Measurements from ENCODE around the gene TMEM132D.
"Not testable (repeated sequence)": the region's sequence is repeated elsewhere in the genome, so short reads cannot be mapped to it uniquely, and the experiment has no call there.

Gene TMEM132D

GRCh38 chr12:129193263-129193871, 710.5 kb downstream of the TMEM132D start:
- H3K36me3 ChIP-seq (ENCODE audit: control insufficient read depth, insufficient read depth, low read length) = no peaks in the 10 kb centered on the region
- no peaks in the 10 kb centered on the region for H3K9me3 ChIP-seq (ENCODE audit: control insufficient read depth, low read length)
- no peak overlapping the region for H3K9ac ChIP-seq (ENCODE audit: low read length)
- no peaks in the 10 kb centered on the region for H3K27me3 ChIP-seq (ENCODE audit: control insufficient read depth, insufficient read depth, low read length)
- no peaks in the 10 kb centered on the region for H3K4me1 ChIP-seq (ENCODE audit: control insufficient read depth, insufficient read depth, low read length)
- H3K4me3 ChIP-seq (ENCODE audit: low read length) = no peak overlapping the region

- Histone ChIP-seq H3K27me3 (ENCODE audit: control insufficient read depth, insufficient read depth, low read length) (no peaks in the 10 kb centered on the region), H3K4me1 (ENCODE audit: control insufficient read depth, insufficient read depth, low read length) (no peaks in the 10 kb centered on the region), H3K9ac (ENCODE audit: low read length) (no peak overlapping the region), H3K4me3 (ENCODE audit: low read length) (no peak overlapping the region), H3K9me3 (ENCODE audit: control insufficient read depth, low read length) (no peaks in the 10 kb centered on the region), H3K36me3 (ENCODE audit: control insufficient read depth, insufficient read depth, low read length) (no peaks in the 10 kb centered on the region)
Observed at GRCh38 chr12:129190827-129191226, 713.0 kb downstream of the TMEM132D start.

- H3K9ac ChIP-seq (ENCODE audit: low read length); H3K4me3 ChIP-seq (ENCODE audit: low read length); H3K4me1 ChIP-seq (ENCODE audit: control insufficient read depth, insufficient read depth, low read length); H3K9me3 ChIP-seq (ENCODE audit: control insufficient read depth, low read length); H3K36me3 ChIP-seq (ENCODE audit: control insufficient read depth, insufficient read depth, low read length); H3K27me3 ChIP-seq (ENCODE audit: control insufficient read depth, insufficient read depth, low read length): not testable (repeated sequence)
Observed at GRCh38 chr12:129189879-129190278, 713.9 kb downstream of the TMEM132D start.

DNA sequence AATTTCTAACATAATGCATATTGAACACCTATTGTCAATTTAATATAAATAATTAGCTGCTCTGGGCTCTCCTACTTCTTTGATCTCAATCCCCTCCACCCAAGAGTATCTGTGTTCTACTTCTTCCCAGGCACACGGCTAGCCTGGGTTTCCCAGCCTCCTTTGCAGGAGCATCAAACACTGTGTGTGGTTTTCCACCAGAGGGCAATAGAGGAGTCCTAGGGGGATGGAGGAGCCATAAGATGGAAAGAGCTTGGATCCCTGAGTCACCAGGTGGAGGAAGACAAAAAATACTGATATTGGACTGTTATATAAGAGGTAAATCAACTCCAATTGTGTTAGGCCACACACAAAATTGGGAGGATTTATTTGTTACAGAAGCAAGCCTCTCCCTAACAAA, 716.9 kb downstream of the TMEM132D start:
- Histone ChIP-seq H3K9ac (ENCODE audit: low read length) (no peak overlapping the region), H3K9me3 (ENCODE audit: control insufficient read depth, low read length) (no peaks in the 10 kb centered on the region), H3K27me3 (ENCODE audit: control insufficient read depth, insufficient read depth, low read length) (no peaks in the 10 kb centered on the region), H3K4me1 (ENCODE audit: control insufficient read depth, insufficient read depth, low read length) (no peaks in the 10 kb centered on the region), H3K36me3 (ENCODE audit: control insufficient read depth, insufficient read depth, low read length) (no peaks in the 10 kb centered on the region), H3K4me3 (ENCODE audit: low read length) (no peak overlapping the region)

GRCh38 chr12:129185855-129186254, 718.0 kb downstream of the TMEM132D start:
- no peaks in the 10 kb centered on the region for H3K36me3 ChIP-seq (ENCODE audit: control insufficient read depth, insufficient read depth, low read length)
- H3K4me1 ChIP-seq (ENCODE audit: control insufficient read depth, insufficient read depth, low read length) = no peaks in the 10 kb centered on the region
- no peaks in the 10 kb centered on the region for H3K27me3 ChIP-seq (ENCODE audit: control insufficient read depth, insufficient read depth, low read length)
- no peak overlapping the region for H3K4me3 ChIP-seq (ENCODE audit: low read length)
- no peak overlapping the region for H3K9ac ChIP-seq (ENCODE audit: low read length)
- no peaks in the 10 kb centered on the region for H3K9me3 ChIP-seq (ENCODE audit: control insufficient read depth, low read length)

GRCh38 chr12:129184127-129184928, 719.5 kb downstream of the TMEM132D start:
- no peak overlapping the region for H3K9ac ChIP-seq (ENCODE audit: low read length)
- no peaks in the 10 kb centered on the region for H3K4me1 ChIP-seq (ENCODE audit: control insufficient read depth, insufficient read depth, low read length)
- H3K9me3 ChIP-seq (ENCODE audit: control insufficient read depth, low read length) = no peaks in the 10 kb centered on the region
- H3K4me3 ChIP-seq (ENCODE audit: low read length) = no peak overlapping the region
- H3K36me3 ChIP-seq (ENCODE audit: control insufficient read depth, insufficient read depth, low read length) = no peaks in the 10 kb centered on the region
- H3K27me3 ChIP-seq (ENCODE audit: control insufficient read depth, insufficient read depth, low read length) = no peaks in the 10 kb centered on the region

GRCh38 chr12:129179941-129180553, 723.8 kb downstream of the TMEM132D start:
- Histone ChIP-seq H3K9ac (ENCODE audit: low read length) (no peak overlapping the region), H3K4me3 (ENCODE audit: low read length) (no peak overlapping the region), H3K9me3 (ENCODE audit: control insufficient read depth, low read length) (no peaks in the 10 kb centered on the region), H3K36me3 (ENCODE audit: control insufficient read depth, insufficient read depth, low read length) (no peaks in the 10 kb centered on the region), H3K4me1 (ENCODE audit: control insufficient read depth, insufficient read depth, low read length) (no peaks in the 10 kb centered on the region), H3K27me3 (ENCODE audit: control insufficient read depth, insufficient read depth, low read length) (no peaks in the 10 kb centered on the region)

DNA sequence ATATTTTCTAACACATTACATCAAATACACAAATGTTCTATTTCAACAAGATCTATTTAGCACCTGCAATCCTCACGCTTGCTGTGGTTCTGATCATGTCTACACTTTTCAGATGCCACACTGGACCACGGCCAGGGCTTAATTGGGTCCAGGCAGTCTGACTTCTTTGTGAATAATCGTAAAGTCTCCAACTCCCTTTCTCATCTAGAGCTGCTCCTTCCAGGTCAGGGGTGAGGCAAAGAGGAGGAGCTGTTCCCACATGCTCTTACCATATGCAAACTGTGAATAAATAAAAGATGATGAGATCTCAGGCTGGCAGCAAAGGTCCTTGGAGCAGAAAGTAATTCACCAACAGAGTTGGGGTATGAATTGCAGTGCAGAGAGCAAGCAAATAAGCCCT, 733.9 kb downstream of the TMEM132D start:
- Histone ChIP-seq H3K36me3 (ENCODE audit: control insufficient read depth, insufficient read depth, low read length) (no peaks in the 10 kb centered on the region), H3K4me3 (ENCODE audit: low read length) (no peak overlapping the region), H3K27me3 (ENCODE audit: control insufficient read depth, insufficient read depth, low read length) (no peaks in the 10 kb centered on the region), H3K9ac (ENCODE audit: low read length) (no peak overlapping the region), H3K4me1 (ENCODE audit: control insufficient read depth, insufficient read depth, low read length) (no peaks in the 10 kb centered on the region), H3K9me3 (ENCODE audit: control insufficient read depth, low read length) (no peaks in the 10 kb centered on the region)

DNA sequence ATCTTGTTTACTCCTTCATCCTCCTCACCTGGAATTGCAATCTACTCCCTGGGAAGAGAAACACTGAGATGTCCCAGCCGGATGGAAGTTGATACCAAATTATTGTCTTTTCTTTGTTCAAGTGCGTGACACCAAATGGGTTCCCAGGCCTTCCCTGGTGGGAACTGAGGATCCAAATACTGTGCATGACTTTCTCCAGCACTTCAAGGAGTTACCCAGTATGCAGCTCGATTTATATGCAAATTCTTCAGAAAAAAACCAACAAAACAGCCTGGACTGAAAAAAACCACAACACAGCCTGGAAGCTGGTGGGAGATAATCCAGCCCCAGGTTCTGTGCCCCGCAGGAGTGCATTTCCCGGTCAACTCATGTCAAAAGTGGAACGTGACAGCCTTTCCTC, 740.0 kb downstream of the TMEM132D start:
- H3K27me3 ChIP-seq (ENCODE audit: control insufficient read depth, insufficient read depth, low read length) = no peaks in the 10 kb centered on the region
- H3K9ac ChIP-seq (ENCODE audit: low read length) = no peak overlapping the region
- H3K4me1 ChIP-seq (ENCODE audit: control insufficient read depth, insufficient read depth, low read length) = no peaks in the 10 kb centered on the region
- no peaks in the 10 kb centered on the region for H3K36me3 ChIP-seq (ENCODE audit: control insufficient read depth, insufficient read depth, low read length)
- H3K9me3 ChIP-seq (ENCODE audit: control insufficient read depth, low read length) = no peaks in the 10 kb centered on the region
- H3K4me3 ChIP-seq (ENCODE audit: low read length) = no peak overlapping the region

DNA sequence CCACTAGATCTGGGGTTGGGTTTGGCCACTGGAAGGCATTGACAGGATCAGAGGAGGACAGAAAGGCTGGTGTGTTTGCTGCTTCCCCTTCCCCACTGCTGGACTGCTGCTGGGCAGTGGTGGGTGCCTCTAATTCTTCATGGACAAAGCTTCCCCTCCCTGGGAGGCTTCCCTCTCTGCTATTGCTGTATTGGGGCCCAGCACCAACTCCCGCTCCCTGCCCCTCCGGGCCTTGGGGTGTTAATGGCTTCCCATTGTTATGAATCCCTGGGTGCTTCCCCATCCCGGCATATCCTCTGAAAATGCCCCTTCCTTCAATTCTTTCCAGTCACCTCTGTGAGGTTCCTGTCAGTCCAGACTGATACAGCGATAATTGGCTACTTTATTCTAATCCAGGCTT, 740.4 kb downstream of the TMEM132D start:
- Histone ChIP-seq H3K4me1 (ENCODE audit: control insufficient read depth, insufficient read depth, low read length) (no peaks in the 10 kb centered on the region), H3K27me3 (ENCODE audit: control insufficient read depth, insufficient read depth, low read length) (no peaks in the 10 kb centered on the region), H3K4me3 (ENCODE audit: low read length) (no peak overlapping the region), H3K9ac (ENCODE audit: low read length) (no peak overlapping the region), H3K36me3 (ENCODE audit: control insufficient read depth, insufficient read depth, low read length) (no peaks in the 10 kb centered on the region), H3K9me3 (ENCODE audit: control insufficient read depth, low read length) (no peaks in the 10 kb centered on the region)

GRCh38 chr12:129162805-129163204, 741.0 kb downstream of the TMEM132D start:
- no peak overlapping the region for H3K9ac ChIP-seq (ENCODE audit: low read length)
- no peaks in the 10 kb centered on the region for H3K27me3 ChIP-seq (ENCODE audit: control insufficient read depth, insufficient read depth, low read length)
- no peak overlapping the region for H3K4me3 ChIP-seq (ENCODE audit: low read length)
- H3K9me3 ChIP-seq (ENCODE audit: control insufficient read depth, low read length) = no peaks in the 10 kb centered on the region
- H3K4me1 ChIP-seq (ENCODE audit: control insufficient read depth, insufficient read depth, low read length) = no peaks in the 10 kb centered on the region
- no peaks in the 10 kb centered on the region for H3K36me3 ChIP-seq (ENCODE audit: control insufficient read depth, insufficient read depth, low read length)

DNA sequence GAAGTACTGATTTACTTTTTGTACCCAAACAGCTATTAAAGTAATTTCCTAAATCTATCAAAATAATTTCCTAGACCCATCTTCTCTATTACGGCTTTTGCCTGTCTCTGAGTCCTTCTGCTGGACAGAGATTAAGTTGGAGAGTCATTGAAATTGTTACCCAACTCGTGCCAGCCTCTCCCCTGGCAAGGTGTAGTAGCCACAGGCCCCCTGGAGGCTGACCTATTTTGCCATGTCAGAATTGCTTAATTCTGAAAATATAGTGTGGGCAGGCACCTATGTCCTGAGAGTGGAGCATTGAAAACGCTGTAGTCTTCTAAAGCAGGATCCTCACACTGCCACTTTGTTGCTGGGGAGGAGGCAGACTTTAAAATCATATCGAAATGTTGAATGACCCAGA, 742.3 kb downstream of the TMEM132D start:
- no peaks in the 10 kb centered on the region for H3K4me1 ChIP-seq (ENCODE audit: control insufficient read depth, insufficient read depth, low read length)

More for the DNA sequence above, 742.3 kb downstream of the TMEM132D start:
- H3K9ac ChIP-seq (ENCODE audit: low read length) = no peak overlapping the region
- no peaks in the 10 kb centered on the region for H3K27me3 ChIP-seq (ENCODE audit: control insufficient read depth, insufficient read depth, low read length)
- no peak overlapping the region for H3K4me3 ChIP-seq (ENCODE audit: low read length)
- no peaks in the 10 kb centered on the region for H3K36me3 ChIP-seq (ENCODE audit: control insufficient read depth, insufficient read depth, low read length)
- H3K9me3 ChIP-seq (ENCODE audit: control insufficient read depth, low read length) = no peaks in the 10 kb centered on the region
